Spleen (tissue), 11 donors: Measurements from ENCODE around the gene AK2. TPM values are rescaled to one million over a fixed set of nuclear protein-coding genes. Genes with fewer than 3 reads are reported as not detected.

Source experiments
- DNase-seq: peaks from one replicate; pipeline ENCODE4 v3.0.0-alpha.2; 2020
- H3K27ac ChIP-seq, 8 donors: fragments of 200-600 bp; sonication (generic) in 7 of 8; 1 replicate in 4 of 8; 2 replicates in 4 of 8; pipeline versions ENCODE4 v1.5.0 to v1.8.0; 2016 to 2021; ENCODE audit warnings: inconsistent platforms in 4 of 8, mild to moderate bottlenecking in 4 of 8, moderate library complexity in 1 of 8
- H3K27me3 ChIP-seq, 7 donors: fragments of 200-600 bp; sonication (generic) in 6 of 7; replicated peaks in 1 of 7; 1 replicate in 4 of 7; 2 replicates in 3 of 7; pipeline versions ENCODE4 v1.5.0 to v1.8.0; 2016 to 2021; ENCODE audit warnings: inconsistent platforms in 3 of 7, mild to moderate bottlenecking in 1 of 7
- H3K36me3 ChIP-seq, 6 donors: fragments of 200-600 bp; sonication (generic) in 5 of 6; 1 replicate in 4 of 6; 2 replicates in 2 of 6; pipeline versions ENCODE4 v1.5.0 to v1.8.0; 2016 to 2021; ENCODE audit warnings: inconsistent platforms in 2 of 6
- H3K4me1 ChIP-seq, 6 donors: fragments of 200-600 bp; sonication (generic) in 5 of 6; 1 replicate in 3 of 6; 2 replicates in 3 of 6; pipeline versions ENCODE4 v1.5.0 to v1.8.0; 2016 to 2021; ENCODE audit warnings: inconsistent platforms in 3 of 6
- H3K4me3 ChIP-seq, 8 donors: fragments of 200-600 bp; sonication (generic) in 7 of 8; 1 replicate in 4 of 8; 2 replicates in 4 of 8; pipeline versions ENCODE4 v1.5.0 to v1.8.0; 2016 to 2021; ENCODE audit warnings: inconsistent platforms in 4 of 8, mild to moderate bottlenecking in 4 of 8, moderate library complexity in 2 of 8
- H3K9me3 ChIP-seq, 8 donors: fragments of 200-600 bp; sonication (generic) in 7 of 8; 1 replicate in 4 of 8; 2 replicates in 4 of 8; pipeline versions ENCODE4 v1.5.0 to v1.8.0; 2016 to 2021; ENCODE audit warnings: inconsistent platforms in 4 of 8
- POLR2A ChIP-seq, 3 donors: fragments of 450-650 bp; IDR thresholded peaks; one replicate each; pipeline ENCODE4 v1.5.1; 2017; ENCODE audit warnings: antibody characterized with exemption in 3 of 3, mild to moderate bottlenecking in 1 of 3
- POLR2AphosphoS5 ChIP-seq, 3 donors: sonication (generic); formaldehyde crosslinking; IDR thresholded peaks; one replicate each; pipeline ENCODE4 v1.5.1; 2017; ENCODE audit warnings: antibody characterized with exemption in 3 of 3
- WGBS, 5 donors: extraction: QIAGEN DNeasy Blood & Tissue Kit in 3 of 5; methylation state at CpG; one replicate each; pipeline versions ENCODE4 v1.1.5 to v1.1.7; 2013 to 2018; 5-methylcytosine and 5-hydroxymethylcytosine counted together
- intact Hi-C: fragments of 100-400 bp; cut with DNase I; formaldehyde crosslinking; loops from one replicate; pipeline ENCODE4 v1.15.0; 2023; ENCODE audit warnings: low total_unique reads
- polyA plus RNA-seq, 3 donors: library from polyadenylated mRNA; stranded (reverse); fragments of 200-250 nt; gene quantifications; one replicate each; pipeline ENCODE4 v1.2.1, GENCODE V29; 2013
- total RNA-seq, 7 donors: library from RNA; depleted of rRNA in 3 of 7; stranded (reverse); fragments of >200 nt in 3 of 7; fragmentation: NEBNext Ultra II Directional in 4 of 7; extraction: Animal tissue kit (Norgen Biotek cat#: 25700) in 4 of 7; gene quantifications; one replicate each; pipeline versions ENCODE4 v1.1.0 to v1.2.1, GENCODE V29; 2016 to 2021
- TF ChIP-seq, protein P1 (sequence below), 11 experiments: fragments of 200-600 bp in 7 of 11; fragments of 450-650 bp in 4 of 11; sonication (generic) in 4 of 11; IDR thresholded peaks in 8 of 11; conservative IDR thresholded peaks in 3 of 11; 1 replicate in 7 of 11; 2 replicates in 4 of 11; pipeline versions ENCODE4 v1.4.0 to v1.8.0; 2016 to 2021; ENCODE audit warnings: antibody characterized with exemption in 11 of 11, inconsistent platforms in 4 of 11, mild to moderate bottlenecking in 1 of 11
- donor health status: healthy with polysubstance abuse.
- donor health status: DM: no; HTN: no; CAD: no; lungs with moderate emphysema.
- donor health status: DM: no; HTN: no; CAD: no.
- donor health status: Bipolar disorder and iron deficiency.
- donor health status: healthy.
- donor health status: DM: no; HTN: no; CAD: no.
- donor health status: DM: yes; HTN: yes; CAD: no.

Gene AK2
- total and polyA plus RNA-seq, 10 donors, result 42.8 to 139 (median 92.3) TPM

DNA sequence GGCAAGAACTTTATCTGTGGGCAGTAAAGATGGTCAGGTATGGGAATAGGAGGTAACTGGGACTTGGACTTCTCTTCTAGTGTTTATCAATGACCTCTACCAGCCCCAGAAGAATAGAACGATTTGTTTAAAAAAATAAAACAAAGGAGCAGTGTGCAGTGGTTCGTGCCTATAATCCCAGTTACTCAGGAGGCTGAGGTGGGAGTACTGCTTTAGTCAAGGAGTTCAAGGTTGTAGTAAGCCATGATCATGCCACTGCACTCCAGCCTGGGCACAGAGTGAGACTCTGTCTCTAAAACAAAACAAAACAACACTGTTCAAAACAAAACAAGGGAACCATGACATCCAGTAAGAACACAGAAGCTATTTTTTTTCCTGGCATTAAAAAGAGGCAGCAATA is 76.3 kb downstream of the AK2 start:
- DNase-seq, result no peak
- Histone ChIP-seq H3K36me3 (peaks cover 0 to 21% (median 0%) of the 10 kb centered on the region in 6 donors), H3K4me3 (no peak overlapping the region), H3K9me3 (no peaks in the 10 kb centered on the region), H3K27me3 (no peaks in the 10 kb centered on the region), H3K4me1 (peaks cover 30 to 89% (median 61%) of the 10 kb centered on the region in 6 donors), H3K27ac (no peak overlapping the region)
- TF ChIP-seq, protein P1, sequence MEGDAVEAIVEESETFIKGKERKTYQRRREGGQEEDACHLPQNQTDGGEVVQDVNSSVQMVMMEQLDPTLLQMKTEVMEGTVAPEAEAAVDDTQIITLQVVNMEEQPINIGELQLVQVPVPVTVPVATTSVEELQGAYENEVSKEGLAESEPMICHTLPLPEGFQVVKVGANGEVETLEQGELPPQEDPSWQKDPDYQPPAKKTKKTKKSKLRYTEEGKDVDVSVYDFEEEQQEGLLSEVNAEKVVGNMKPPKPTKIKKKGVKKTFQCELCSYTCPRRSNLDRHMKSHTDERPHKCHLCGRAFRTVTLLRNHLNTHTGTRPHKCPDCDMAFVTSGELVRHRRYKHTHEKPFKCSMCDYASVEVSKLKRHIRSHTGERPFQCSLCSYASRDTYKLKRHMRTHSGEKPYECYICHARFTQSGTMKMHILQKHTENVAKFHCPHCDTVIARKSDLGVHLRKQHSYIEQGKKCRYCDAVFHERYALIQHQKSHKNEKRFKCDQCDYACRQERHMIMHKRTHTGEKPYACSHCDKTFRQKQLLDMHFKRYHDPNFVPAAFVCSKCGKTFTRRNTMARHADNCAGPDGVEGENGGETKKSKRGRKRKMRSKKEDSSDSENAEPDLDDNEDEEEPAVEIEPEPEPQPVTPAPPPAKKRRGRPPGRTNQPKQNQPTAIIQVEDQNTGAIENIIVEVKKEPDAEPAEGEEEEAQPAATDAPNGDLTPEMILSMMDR (IDR thresholded peaks at IDR 0.05 in 8 of 11, conservative IDR thresholded peaks at IDR 0.05 in 3 of 11), result no peak
- TF ChIP-seq POLR2A (IDR thresholded peaks at IDR 0.05) (no peak), POLR2AphosphoS5 (IDR thresholded peaks at IDR 0.05) (no peak)
- WGBS, 5 donors, result 55 to 79% (median 66%) methylated on average over 2 of the region's 2 CpGs
- intact Hi-C loops, result no loop called here

DNA sequence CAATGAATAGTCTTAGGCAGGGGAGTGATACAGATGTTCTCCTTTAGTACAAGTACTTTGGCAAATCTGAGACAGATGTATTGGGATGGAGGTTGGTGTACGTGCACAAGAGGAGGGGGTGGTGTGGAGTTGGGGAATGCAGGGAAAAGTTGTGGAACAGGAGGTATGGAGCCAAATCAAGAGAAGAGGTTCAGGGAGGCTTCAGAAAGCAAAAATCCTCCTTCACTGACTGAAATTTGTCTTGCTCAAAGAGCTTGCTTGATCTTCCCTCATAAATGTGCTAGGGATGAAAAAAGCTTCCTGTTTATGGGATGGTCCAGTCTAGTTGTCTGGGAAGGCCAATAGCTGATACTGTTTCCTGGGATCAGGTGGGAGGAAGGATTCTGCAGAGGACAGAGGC is 77.9 kb downstream of the AK2 start:
- intact Hi-C loops, result no loop called here
- no peaks in the 10 kb centered on the region for H3K27me3 ChIP-seq
- 78 to 89% (median 85%) methylated on average over 1 of the region's 1 CpG for WGBS, 5 donors

More for the DNA sequence above, 77.9 kb downstream of the AK2 start:
- Histone ChIP-seq H3K36me3 (peaks cover 0 to 27% (median 0%) of the 10 kb centered on the region in 6 donors), H3K4me1 (peaks cover 30 to 84% (median 60%) of the 10 kb centered on the region in 6 donors), H3K27ac (no peak overlapping the region), H3K4me3 (no peak overlapping the region), H3K9me3 (no peaks in the 10 kb centered on the region)
- no peak for DNase-seq
- TF ChIP-seq, protein P1 (IDR thresholded peaks at IDR 0.05 in 8 of 11, conservative IDR thresholded peaks at IDR 0.05 in 3 of 11), result no peak
- no peak for TF ChIP-seq POLR2AphosphoS5 (IDR thresholded peaks at IDR 0.05)
- TF ChIP-seq POLR2A (IDR thresholded peaks at IDR 0.05), result no peak

Other genes starting within 250 kb of the AK2 start
- gene YARS1, start 219.5 kb downstream of the AK2 start, total RNA-seq, result 100 to 1,000 TPM in 1 of 7 donors, 10 to 100 TPM in 6; 46.5 to 112 (median 60.2) TPM
- gene YARS1, start 219.5 kb downstream of the AK2 start, polyA plus RNA-seq, result 10 to 100 TPM; 25.7 to 28.7 (median 27.8) TPM
- 10 to 100 TPM; 44.1 to 76.3 (median 56.8) TPM for gene S100PBP, start 219.2 kb downstream of the AK2 start, total RNA-seq
- 10 to 100 TPM; 15.5 to 25.8 (median 17.4) TPM for gene S100PBP, start 219.2 kb downstream of the AK2 start, polyA plus RNA-seq
- not detected for gene FNDC5, start 166.0 kb downstream of the AK2 start, total RNA-seq
- under 1 TPM in 2 of 3 donors, not detected in 1; 0.30 TPM for gene FNDC5, start 166.0 kb downstream of the AK2 start, polyA plus RNA-seq
- gene HPCA, start 150.4 kb downstream of the AK2 start, total RNA-seq, result under 1 TPM in 1 of 7 donors, not detected in 6; 0.32 TPM
- gene HPCA, start 150.4 kb downstream of the AK2 start, polyA plus RNA-seq, result under 1 TPM in 2 of 3 donors, not detected in 1; 0.29 to 0.33 TPM
- 10 to 100 TPM in 6 of 7 donors, 1 to 10 TPM in 1; 9.9 to 24.6 (median 12.5) TPM for gene TMEM54, start 135.5 kb downstream of the AK2 start, total RNA-seq
- gene TMEM54, start 135.5 kb downstream of the AK2 start, polyA plus RNA-seq, result 10 to 100 TPM in 1 of 3 donors, 1 to 10 TPM in 2; 4.3 to 14.1 (median 5.6) TPM
- gene RNF19B, start 72.1 kb downstream of the AK2 start, total RNA-seq, result 10 to 100 TPM; 20.1 to 38.4 (median 26.7) TPM
- gene RNF19B, start 72.1 kb downstream of the AK2 start, polyA plus RNA-seq, result 1 to 10 TPM; 3.6 to 9.0 (median 4.4) TPM
- 1 to 10 TPM; 2.8 to 8.3 (median 4.4) TPM for gene AZIN2, start 44.3 kb upstream of the AK2 start, total RNA-seq
- gene AZIN2, start 44.3 kb upstream of the AK2 start, polyA plus RNA-seq, result 1 to 10 TPM; 1.4 to 2.0 (median 1.5) TPM
- gene TRIM62, start 145.2 kb upstream of the AK2 start, total RNA-seq, result 10 to 100 TPM in 4 of 7 donors, 1 to 10 TPM in 3; 8.0 to 16.1 (median 10.2) TPM
- gene TRIM62, start 145.2 kb upstream of the AK2 start, polyA plus RNA-seq, result 1 to 10 TPM; 2.5 to 3.9 (median 3.7) TPM
- 10 to 100 TPM; 19.9 to 47.0 (median 26.3) TPM for gene ZNF362, start 219.6 kb upstream of the AK2 start, total RNA-seq
- gene ZNF362, start 219.6 kb upstream of the AK2 start, polyA plus RNA-seq, result 10 to 100 TPM in 2 of 3 donors, 1 to 10 TPM in 1; 8.7 to 14.8 (median 11.7) TPM